NCI-H524 treated with DMSO at 0.1 percent for 48 hours (cell line): ENCODE measurements around the gene SLC46A1.

Experiments
- DNase-seq: peaks from one replicate; lab custom pipeline; 2025; lab: John Stamatoyannopoulos, UW

The SLC46A1 gene

GRCh38 chr17:28357061-28357900, 48.7 kb downstream of the SLC46A1 start, which contains the start of gene POLDIP2:
Gene POLDIP2, minus strand, starts transcription at chr17:28357527. Its CDS starts 79 bp downstream, at chr17:28357448.
- peak; percentile 73 for DNase-seq

GRCh38 chr17:28350271-28350670, 55.7 kb downstream of the SLC46A1 start:
- no peak for DNase-seq

- DNase-seq: no peak
Measured at GRCh38 chr17:28348979-28349378, 57.0 kb downstream of the SLC46A1 start.

- no peak for DNase-seq
Measured at GRCh38 chr17:28347261-28347891, 58.6 kb downstream of the SLC46A1 start.

- no peak for DNase-seq
Measured at GRCh38 chr17:28346746-28347246, 59.2 kb downstream of the SLC46A1 start.

- DNase-seq: no peak
Measured at GRCh38 chr17:28346199-28346580, 59.8 kb downstream of the SLC46A1 start.

GRCh38 chr17:28345419-28346198, 60.4 kb downstream of the SLC46A1 start:
- DNase-seq: no peak
